Lower lobe of right lung (tissue), 2 donors: ENCODE measurements around the gene CYP4F8. TPM values are rescaled to one million over a fixed set of nuclear protein-coding genes. Genes with fewer than 3 reads are reported as not detected.

Experiments used
- ATAC-seq, 2 donors: fragments of 200-7000 bp; cut with Tn5 transposase; one replicate each; pipeline ENCODE4 v1.9.1; 2020 to 2022; ENCODE audit warnings: mild to moderate bottlenecking in 2 of 2, moderate library complexity in 2 of 2
- DNase-seq: peaks from one replicate; pipeline ENCODE4 v3.0.0-alpha.2; 2020
- H3K27ac ChIP-seq: fragments of 200-600 bp; one replicate; pipeline ENCODE4 v1.8.0; 2022
- H3K27me3 ChIP-seq: fragments of 200-600 bp; one replicate; pipeline ENCODE4 v1.8.0; 2022; ENCODE audit warnings: low read depth
- H3K36me3 ChIP-seq: fragments of 200-600 bp; one replicate; pipeline ENCODE4 v1.8.0; 2022; ENCODE audit warnings: mild to moderate bottlenecking
- H3K4me1 ChIP-seq: fragments of 200-600 bp; one replicate; pipeline ENCODE4 v1.8.0; 2022
- H3K4me3 ChIP-seq: fragments of 200-600 bp; one replicate; pipeline ENCODE4 v1.8.0; 2022; ENCODE audit warnings: mild to moderate bottlenecking
- H3K9me3 ChIP-seq: fragments of 200-600 bp; one replicate; pipeline ENCODE4 v1.8.0; 2022
- CTCF ChIP-seq: fragments of 200-600 bp; IDR thresholded peaks from one replicate; pipeline ENCODE4 v1.8.0; 2022; ENCODE audit warnings: antibody characterized with exemption, mild to moderate bottlenecking
- intact Hi-C: fragments of 100-400 bp; cut with DNase I; formaldehyde crosslinking; loops from one replicate; pipeline ENCODE4 v1.11.0; 2022
- total RNA-seq: library from RNA; stranded (reverse); fragmentation: NEBNext Ultra II Directional; extraction: Animal tissue kit (Norgen Biotek cat#: 25700); gene quantifications from one replicate; pipeline ENCODE4 v1.2.1, GENCODE V29; 2021
- donor health status: DM: no; HTN: yes; CAD: no; lungs with severe emphysema.

CYP4F8 gene
- total RNA-seq, 1 donor from 2014 or later: not detected

- intact Hi-C loops: no loop called here
- DNase-seq: no peak
- H3K27ac ChIP-seq: no peak overlapping the region
- no peaks in the 10 kb centered on the region for H3K36me3 ChIP-seq
- TF ChIP-seq CTCF: no peak
- H3K9me3 ChIP-seq: no peaks in the 10 kb centered on the region
- H3K4me1 ChIP-seq: no peaks in the 10 kb centered on the region
- ATAC-seq: no peak
- H3K27me3 ChIP-seq: peaks cover 5% of the 10 kb centered on the region
- H3K4me3 ChIP-seq: no peak overlapping the region
Measured at GRCh38 chr19:15651791-15652190, 36.8 kb downstream of the CYP4F8 start.

- Histone ChIP-seq H3K36me3 (no peaks in the 10 kb centered on the region), H3K9me3 (no peaks in the 10 kb centered on the region), H3K4me3 (no peak overlapping the region), H3K4me1 (no peaks in the 10 kb centered on the region), H3K27ac (no peak overlapping the region), H3K27me3 (peaks cover 11% of the 10 kb centered on the region)
- intact Hi-C loops: no loop called here
- ATAC-seq: no peak
- no peak for TF ChIP-seq CTCF
- no peak for DNase-seq
Measured at GRCh38 chr19:15652559-15653278, 37.7 kb downstream of the CYP4F8 start.

GRCh38 chr19:15656467-15656866 lies 41.4 kb downstream of the CYP4F8 start:
- H3K9me3 ChIP-seq: no peaks in the 10 kb centered on the region
- H3K27ac ChIP-seq: no peak overlapping the region
- H3K36me3 ChIP-seq: no peaks in the 10 kb centered on the region
- DNase-seq: no peak
- H3K4me1 ChIP-seq: no peaks in the 10 kb centered on the region
- peaks cover 11% of the 10 kb centered on the region for H3K27me3 ChIP-seq
- ATAC-seq: no peak
- intact Hi-C loops: no loop called here
- no peak for TF ChIP-seq CTCF
- H3K4me3 ChIP-seq: no peak overlapping the region

- H3K9me3 ChIP-seq: no peaks in the 10 kb centered on the region
- intact Hi-C loops: no loop called here
- no peak overlapping the region for H3K27ac ChIP-seq
- no peaks in the 10 kb centered on the region for H3K27me3 ChIP-seq
- no peaks in the 10 kb centered on the region for H3K4me1 ChIP-seq
- H3K36me3 ChIP-seq: no peaks in the 10 kb centered on the region
- TF ChIP-seq CTCF: no peak
- ATAC-seq: no peak
- no peak overlapping the region for H3K4me3 ChIP-seq
- no peak for DNase-seq
Measured at GRCh38 chr19:15663247-15663646, 48.2 kb downstream of the CYP4F8 start.

GRCh38 chr19:15666186-15666585 lies 51.2 kb downstream of the CYP4F8 start:
- Histone ChIP-seq H3K27ac (no peak overlapping the region), H3K4me3 (no peak overlapping the region), H3K9me3 (no peaks in the 10 kb centered on the region), H3K27me3 (peaks cover 4% of the 10 kb centered on the region), H3K36me3 (no peaks in the 10 kb centered on the region), H3K4me1 (no peaks in the 10 kb centered on the region)
- no peak for TF ChIP-seq CTCF
- intact Hi-C loops: no loop called here
- no peak for ATAC-seq
- DNase-seq: no peak
